ENCODE results near the gene SAPCD1. TPM values are rescaled to one million over a fixed set of nuclear protein-coding genes. Genes with fewer than 3 reads are reported as not detected.
A peak's percentile ranks its signal among the peaks of the same experiment; 100 is the strongest.

Gene SAPCD1
- total and polyA plus RNA-seq, 2 donors from 2014 or later, result 6.5 to 6.8 TPM

DNA sequence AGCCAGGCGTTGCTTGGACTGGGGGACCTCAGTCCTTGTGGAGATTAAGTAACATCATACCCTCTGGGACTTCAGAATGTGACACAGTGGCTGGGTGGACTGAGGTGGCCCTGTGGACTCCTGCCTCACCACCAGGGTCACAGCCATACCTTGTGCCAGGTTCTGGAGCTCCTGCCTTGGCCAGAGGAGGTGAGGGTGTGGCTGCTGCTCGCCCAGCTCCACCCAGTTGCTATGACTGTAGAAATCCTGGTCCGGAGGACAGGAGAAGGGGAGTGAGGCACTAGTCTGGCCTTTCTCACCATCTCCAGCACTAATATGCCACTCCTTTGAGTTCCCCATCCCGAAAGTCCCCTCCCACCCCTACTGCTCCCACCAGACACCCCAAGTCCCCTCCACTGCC, 12.7 kb downstream of the SAPCD1 start:
- FAIRE-seq, result no peak
- no peaks in the 10 kb centered on the region for H3K9me3 ChIP-seq (ENCODE audit: control insufficient read depth in 2 of 3, insufficient read depth in 1 of 3, low read length in 3 of 3)
- no peaks in the 10 kb centered on the region for H3K27me3 ChIP-seq (ENCODE audit: control insufficient read depth, insufficient read depth, low read length)
- intact Hi-C loops (cut with DNase I), result no loop called here
- H3K36me3 ChIP-seq (ENCODE audit: control insufficient read depth in 2 of 3, insufficient read depth in 3 of 3, low read length in 3 of 3), result peaks cover 0 to 1% (median 0%) of the 10 kb centered on the region in 3 donors
- H3K4me3 ChIP-seq (ENCODE audit: low read length in 3 of 3), result peak overlapping the region in 1 of 3 donors; percentile 13
- peaks cover 0 to 19% (median 0%) of the 10 kb centered on the region in 3 donors for H3K4me1 ChIP-seq (ENCODE audit: control insufficient read depth in 2 of 3, insufficient read depth in 2 of 3, low read depth in 1 of 3, low read length in 3 of 3)
- no peak for DNase-seq
- TF ChIP-seq, protein P1, sequence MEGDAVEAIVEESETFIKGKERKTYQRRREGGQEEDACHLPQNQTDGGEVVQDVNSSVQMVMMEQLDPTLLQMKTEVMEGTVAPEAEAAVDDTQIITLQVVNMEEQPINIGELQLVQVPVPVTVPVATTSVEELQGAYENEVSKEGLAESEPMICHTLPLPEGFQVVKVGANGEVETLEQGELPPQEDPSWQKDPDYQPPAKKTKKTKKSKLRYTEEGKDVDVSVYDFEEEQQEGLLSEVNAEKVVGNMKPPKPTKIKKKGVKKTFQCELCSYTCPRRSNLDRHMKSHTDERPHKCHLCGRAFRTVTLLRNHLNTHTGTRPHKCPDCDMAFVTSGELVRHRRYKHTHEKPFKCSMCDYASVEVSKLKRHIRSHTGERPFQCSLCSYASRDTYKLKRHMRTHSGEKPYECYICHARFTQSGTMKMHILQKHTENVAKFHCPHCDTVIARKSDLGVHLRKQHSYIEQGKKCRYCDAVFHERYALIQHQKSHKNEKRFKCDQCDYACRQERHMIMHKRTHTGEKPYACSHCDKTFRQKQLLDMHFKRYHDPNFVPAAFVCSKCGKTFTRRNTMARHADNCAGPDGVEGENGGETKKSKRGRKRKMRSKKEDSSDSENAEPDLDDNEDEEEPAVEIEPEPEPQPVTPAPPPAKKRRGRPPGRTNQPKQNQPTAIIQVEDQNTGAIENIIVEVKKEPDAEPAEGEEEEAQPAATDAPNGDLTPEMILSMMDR (IDR thresholded peaks at IDR 0.05; ENCODE audit: borderline replicate concordance, extremely low read depth, insufficient read depth), result no peak
- peak overlapping the region in 1 of 3 donors; percentile 58 for H3K9ac ChIP-seq (ENCODE audit: low read length in 3 of 3)
- peak overlapping the region; percentile 77 to 92 for H3K27ac ChIP-seq (ENCODE audit: low read depth in 2 of 2, low read length in 2 of 2)

- DNase-seq (no peak), FAIRE-seq (no peak)
- H3K4me3 ChIP-seq (ENCODE audit: low read length in 3 of 3), result peak overlapping the region in 1 of 3 donors; percentile 31
- H3K4me1 ChIP-seq (ENCODE audit: control insufficient read depth in 2 of 3, insufficient read depth in 2 of 3, low read depth in 1 of 3, low read length in 3 of 3), result peaks cover 0 to 19% (median 0%) of the 10 kb centered on the region in 3 donors
- peak overlapping the region; percentile 77 to 92 for H3K27ac ChIP-seq (ENCODE audit: low read depth in 2 of 2, low read length in 2 of 2)
- H3K9me3 ChIP-seq (ENCODE audit: control insufficient read depth in 2 of 3, insufficient read depth in 1 of 3, low read length in 3 of 3), result no peaks in the 10 kb centered on the region
- intact Hi-C loops (cut with DNase I), result no loop called here
- no peaks in the 10 kb centered on the region for H3K27me3 ChIP-seq (ENCODE audit: control insufficient read depth, insufficient read depth, low read length)
- H3K9ac ChIP-seq (ENCODE audit: low read length in 3 of 3), result peak overlapping the region in 1 of 3 donors; percentile 19
- peaks cover 0 to 7% (median 0%) of the 10 kb centered on the region in 3 donors for H3K36me3 ChIP-seq (ENCODE audit: control insufficient read depth in 2 of 3, insufficient read depth in 3 of 3, low read length in 3 of 3)
- TF ChIP-seq, protein P1 (IDR thresholded peaks at IDR 0.05; ENCODE audit: borderline replicate concordance, extremely low read depth, insufficient read depth), result no peak
These were observed 13.4 kb downstream of the SAPCD1 start for GRCh38 chr6:31775633-31776484.

GRCh38 chr6:31776485-31776988, 14.1 kb downstream of the SAPCD1 start:
- TF ChIP-seq, protein P1 (IDR thresholded peaks at IDR 0.05; ENCODE audit: borderline replicate concordance, extremely low read depth, insufficient read depth), result no peak
- DNase-seq (peak in 1 of 5 donors; percentile 87), FAIRE-seq (no peak)
- Histone ChIP-seq H3K27ac (ENCODE audit: low read depth in 2 of 2, low read length in 2 of 2) (peak overlapping the region; percentile 77 to 92), H3K4me1 (ENCODE audit: control insufficient read depth in 2 of 3, insufficient read depth in 2 of 3, low read depth in 1 of 3, low read length in 3 of 3) (peaks cover 0 to 19% (median 0%) of the 10 kb centered on the region in 3 donors), H3K36me3 (ENCODE audit: control insufficient read depth in 2 of 3, insufficient read depth in 3 of 3, low read length in 3 of 3) (peaks cover 0 to 7% (median 0%) of the 10 kb centered on the region in 3 donors), H3K4me3 (ENCODE audit: low read length in 3 of 3) (peak overlapping the region in 1 of 3 donors; percentile 31), H3K27me3 (ENCODE audit: control insufficient read depth, insufficient read depth, low read length) (no peaks in the 10 kb centered on the region), H3K9me3 (ENCODE audit: control insufficient read depth in 2 of 3, insufficient read depth in 1 of 3, low read length in 3 of 3) (no peaks in the 10 kb centered on the region), H3K9ac (ENCODE audit: low read length in 3 of 3) (peak overlapping the region in 1 of 3 donors; percentile 48)
- intact Hi-C loops (cut with DNase I), result no loop called here
